Keratinocyte (primary cell): ENCODE data around the gene SLC25A21. TPM values are rescaled to one million over a fixed set of nuclear protein-coding genes. Genes with fewer than 3 reads are reported as not detected.

Source experiments
- DNase-seq: peaks from one replicate; pipeline ENCODE4 v3.0.0-alpha.2; 2011; ENCODE audit warnings: low read depth, missing footprints, low spot score
- FAIRE-seq: peaks from 2 replicates; lab custom pipeline; 2011; peaks lifted over from hg19 to GRCh38; lab: Jason Lieb, UNC
- H2AFZ ChIP-seq: 2 replicates; pipeline ENCODE4 v1.6.0; 2012; ENCODE audit warnings: low read length, control low read depth, inconsistent platforms; ENCODE audit not compliant: control insufficient read depth
- H3K27ac ChIP-seq: 2 replicates; pipeline ENCODE4 v1.5.1; 2011; ENCODE audit warnings: low read length; ENCODE audit not compliant: control insufficient read depth, insufficient read depth
- H3K27me3 ChIP-seq: 3 replicates; pipeline ENCODE4 v1.6.0; 2011; ENCODE audit warnings: low read length; ENCODE audit not compliant: control insufficient read depth, insufficient read depth; ENCODE audit errors: extremely low read depth
- H3K36me3 ChIP-seq, 2 experiments: 2 replicates in 1 of 2; 3 replicates in 1 of 2; pipeline ENCODE4 v1.5.1; 2011; ENCODE audit warnings: low read length in 2 of 2, mild to moderate bottlenecking in 1 of 2; ENCODE audit not compliant: control insufficient read depth in 2 of 2, insufficient read depth in 2 of 2; ENCODE audit errors: extremely low read depth in 1 of 2
- H3K4me1 ChIP-seq: 3 replicates; pipeline ENCODE4 v1.5.1; 2011; ENCODE audit warnings: low read length; ENCODE audit not compliant: control insufficient read depth, insufficient read depth; ENCODE audit errors: extremely low read depth
- H3K4me2 ChIP-seq: 3 replicates; pipeline ENCODE4 v1.6.0; 2011; ENCODE audit warnings: low read depth, low read length; ENCODE audit not compliant: control insufficient read depth, insufficient read depth; ENCODE audit errors: extremely low read depth
- H3K4me3 ChIP-seq, 3 experiments: fragments of 200-600 bp in 1 of 3; sonication (generic) in 1 of 3; 2 replicates in 2 of 3; 3 replicates in 1 of 3; pipeline ENCODE4 v1.5.1; 2011 to 2016; ENCODE audit warnings: low read length in 3 of 3, mild to moderate bottlenecking in 3 of 3, control low read depth in 2 of 3, inconsistent platforms in 1 of 3, low read depth in 1 of 3, mixed read lengths in 1 of 3, mixed run types in 1 of 3, moderate library complexity in 1 of 3; ENCODE audit not compliant: control insufficient read depth in 2 of 3, insufficient read depth in 2 of 3; ENCODE audit errors: extremely low read depth in 1 of 3
- H3K79me2 ChIP-seq: 2 replicates; pipeline ENCODE4 v1.6.0; 2012; ENCODE audit warnings: low read length; ENCODE audit not compliant: control insufficient read depth, insufficient read depth
- H3K9ac ChIP-seq: 3 replicates; pipeline ENCODE4 v1.6.0; 2011; ENCODE audit warnings: low read length; ENCODE audit not compliant: control insufficient read depth, insufficient read depth; ENCODE audit errors: extremely low read depth
- H3K9me1 ChIP-seq: 3 replicates; pipeline ENCODE4 v1.6.0; 2011; ENCODE audit warnings: low read length; ENCODE audit not compliant: control insufficient read depth, insufficient read depth; ENCODE audit errors: extremely low read depth
- H3K9me3 ChIP-seq: 2 replicates; pipeline ENCODE4 v1.5.1; 2012; ENCODE audit warnings: low read depth, low read length; ENCODE audit not compliant: control insufficient read depth
- H4K20me1 ChIP-seq: 3 replicates; pipeline ENCODE4 v1.6.0; 2011; ENCODE audit warnings: low read length; ENCODE audit not compliant: control insufficient read depth, insufficient read depth; ENCODE audit errors: extremely low read depth
- CTCF ChIP-seq, 3 experiments: IDR thresholded peaks in 1 of 3; conservative IDR thresholded peaks in 1 of 3; optimal IDR thresholded peaks in 1 of 3; 2 replicates in 2 of 3; 3 replicates in 1 of 3; pipeline versions ENCODE3 to v1.5.1; 2011; ENCODE audit warnings: low read length in 3 of 3, mild to moderate bottlenecking in 3 of 3, moderate library complexity in 2 of 3, control low read depth in 1 of 3, inconsistent platforms in 1 of 3; ENCODE audit not compliant: insufficient read depth in 2 of 3; ENCODE audit errors: extremely low read depth in 1 of 3
- EZH2 ChIP-seq: IDR thresholded peaks from one replicate; pipeline ENCODE4 v1.6.1; 2012; ENCODE audit warnings: inconsistent platforms, mild to moderate bottlenecking, low read length, moderate library complexity
- dilution Hi-C: fragments of 300-500 bp; cut with MboI; formaldehyde crosslinking; loops from one replicate; pipeline ENCODE4 v1.7.0; 2020; ENCODE audit warnings: low sequenced_read_pairs; ENCODE audit not compliant: extremely low pct_ligation_motif_present
- polyA plus RNA-seq, 5 experiments: library from polyadenylated mRNA; depleted of rRNA in 3 of 5; stranded (reverse) in 3 of 5; stranded (forward) in 1 of 5; unstranded in 1 of 5; fragments of >200 nt; gene quantifications; 1 replicate in 1 of 5; 2 replicates in 3 of 5; 3 replicates in 1 of 5; pipeline versions ENCODE4 v1.2.1 to v1.2.3, GENCODE V29; 2011 to 2012; ENCODE audit warnings: missing spikeins in 2 of 5, low read depth in 1 of 5, low replicate concordance in 1 of 5

Gene SLC25A21
- polyA plus RNA-seq, 1 donor (not counting 4 experiments of a cell fraction or from before 2014, with no cell fraction given): 0.66 TPM

DNA sequence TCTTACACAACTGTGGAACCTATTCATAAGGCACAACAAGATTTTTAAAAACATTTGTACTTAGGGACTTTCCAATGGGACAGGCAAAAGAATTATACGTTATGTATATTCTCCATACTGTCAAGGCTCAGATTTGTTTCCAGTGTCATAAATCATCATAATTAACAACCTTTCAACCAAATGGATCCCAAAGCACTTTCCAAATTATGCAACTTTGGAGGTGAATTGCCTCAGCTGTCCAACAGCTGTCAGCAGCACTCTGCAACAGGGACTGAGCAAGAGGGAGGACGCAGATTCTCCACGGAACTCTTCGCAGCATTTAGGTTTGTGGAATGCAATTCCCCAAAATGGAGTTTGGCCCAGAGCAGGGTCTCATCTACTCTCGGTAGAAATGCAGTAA, 324.2 kb downstream of the SLC25A21 start:
- no peaks in the 10 kb centered on the region for H3K9me1 ChIP-seq
- H3K27ac ChIP-seq: no peak overlapping the region
- FAIRE-seq (no peak), DNase-seq (no peak)
- H3K27me3 ChIP-seq: no peaks in the 10 kb centered on the region
- no peak overlapping the region for H2AFZ ChIP-seq
- H3K9me3 ChIP-seq: no peaks in the 10 kb centered on the region
- no peaks in the 10 kb centered on the region for H3K36me3 ChIP-seq
- no peaks in the 10 kb centered on the region for H3K79me2 ChIP-seq
- no peak overlapping the region for H3K9ac ChIP-seq
- no peaks in the 10 kb centered on the region for H4K20me1 ChIP-seq
- TF ChIP-seq EZH2: no peak
- no peak for TF ChIP-seq CTCF (optimal IDR thresholded peaks at IDR 0.05 in 1 of 3, IDR thresholded peaks at IDR 0.05 in 1 of 3, conservative IDR thresholded peaks at IDR 0.05 in 1 of 3; ENCODE audit: extremely low read depth in 1 of 3, insufficient read depth in 2 of 3, low read length in 3 of 3)
- H3K4me1 ChIP-seq: no peaks in the 10 kb centered on the region
- no peak overlapping the region for H3K4me3 ChIP-seq
- dilution Hi-C loops: no loop called here
- no peak overlapping the region for H3K4me2 ChIP-seq

DNA sequence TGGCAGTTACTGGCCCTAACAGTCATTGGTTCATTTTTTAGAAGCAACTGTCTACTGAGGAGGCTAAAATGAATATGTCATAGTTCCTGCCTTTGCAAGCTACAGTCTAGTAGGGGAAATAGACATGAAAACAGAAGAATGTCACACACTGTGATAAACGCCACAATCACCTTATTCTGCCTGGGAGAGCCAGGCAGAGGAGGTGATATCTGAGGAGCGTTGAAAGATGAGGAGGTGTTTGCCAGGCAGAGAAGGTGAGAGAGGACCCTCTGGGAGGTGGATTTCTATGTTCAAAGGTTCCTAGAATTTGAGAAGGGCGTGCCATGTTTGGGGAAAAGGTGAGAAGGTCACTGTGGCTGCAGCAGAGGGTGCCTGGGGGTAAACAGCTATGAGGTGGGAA, 325.0 kb downstream of the SLC25A21 start:
- H3K4me2 ChIP-seq: no peak overlapping the region
- peaks cover 2% of the 10 kb centered on the region for H3K4me1 ChIP-seq
- no peaks in the 10 kb centered on the region for H3K36me3 ChIP-seq
- no peak overlapping the region for H2AFZ ChIP-seq
- DNase-seq (no peak), FAIRE-seq (no peak)
- H4K20me1 ChIP-seq: no peaks in the 10 kb centered on the region
- no peak for TF ChIP-seq CTCF (optimal IDR thresholded peaks at IDR 0.05 in 1 of 3, IDR thresholded peaks at IDR 0.05 in 1 of 3, conservative IDR thresholded peaks at IDR 0.05 in 1 of 3; ENCODE audit: extremely low read depth in 1 of 3, insufficient read depth in 2 of 3, low read length in 3 of 3)
- TF ChIP-seq EZH2: no peak
- no peaks in the 10 kb centered on the region for H3K9me3 ChIP-seq
- no peak overlapping the region for H3K27ac ChIP-seq
- H3K4me3 ChIP-seq: no peak overlapping the region
- H3K27me3 ChIP-seq: no peaks in the 10 kb centered on the region
- H3K9ac ChIP-seq: no peak overlapping the region
- no peaks in the 10 kb centered on the region for H3K79me2 ChIP-seq
- no peaks in the 10 kb centered on the region for H3K9me1 ChIP-seq
- dilution Hi-C loops: no loop called here
